HEK293 (cell line): Measurements from ENCODE around the gene ZACN.

Experiments used
- CTCF ChIA-PET: fragments of 350-600 bp; formaldehyde crosslinking; extraction: SDS; loops from one replicate; lab custom pipeline; 2021; ENCODE audit warnings: antibody characterized with exemption; lab: Yijun Ruan, JAX
- POLR2A ChIA-PET: fragments of 300-600 bp; formaldehyde crosslinking; extraction: SDS; loops from one replicate; lab custom pipeline; 2020; ENCODE audit warnings: antibody characterized with exemption, inconsistent platforms; lab: Yijun Ruan, JAX
- H3K27ac ChIP-seq: fragments of 200-500 bp; sonication (Bioruptor generic); 2 replicates; pipeline ENCODE4 v1.5.1; 2014; ENCODE audit warnings: low read depth, low read length, control low read depth, inconsistent platforms; ENCODE audit errors: extremely low read depth
- H3K36me3 ChIP-seq, 2 experiments: fragments of 200-500 bp in 1 of 2; sonication (Bioruptor generic) in 1 of 2; 1 replicate in 1 of 2; 2 replicates in 1 of 2; pipeline ENCODE4 v1.5.1; 2014 to 2017; ENCODE audit warnings: inconsistent platforms in 2 of 2, low read length in 2 of 2; ENCODE audit not compliant: control insufficient read depth in 2 of 2, insufficient read depth in 1 of 2
- H3K4me1 ChIP-seq: fragments of 200-500 bp; sonication (Bioruptor generic); 2 replicates; pipeline ENCODE4 v1.5.1; 2014; ENCODE audit warnings: mild to moderate bottlenecking, low read length, inconsistent platforms; ENCODE audit not compliant: control insufficient read depth, insufficient read depth
- H3K4me3 ChIP-seq: 2 replicates; pipeline ENCODE4 v1.5.1; 2011; ENCODE audit warnings: low read depth, mild to moderate bottlenecking, control low read depth, low read length, moderate library complexity
- H3K9me3 ChIP-seq: fragments of 200-500 bp; sonication (Bioruptor generic); 2 replicates; pipeline ENCODE4 v1.5.1; 2014; ENCODE audit warnings: low read depth, low read length, inconsistent platforms; ENCODE audit not compliant: control insufficient read depth, insufficient read depth
- ATF2 ChIP-seq: fragments of 450-650 bp; formaldehyde crosslinking; IDR thresholded peaks from 2 replicates; pipeline ENCODE4 v1.5.1; 2016; ENCODE audit warnings: missing biosample characterization, missing genetic modification characterization, low read depth
- EGR2 ChIP-seq: fragments of 450-650 bp; formaldehyde crosslinking; IDR thresholded peaks from 2 replicates; pipeline ENCODE4 v1.5.1; 2016; ENCODE audit warnings: low read depth, missing biosample characterization, missing genetic modification characterization
- GLIS2 ChIP-seq: fragments of 450-650 bp; formaldehyde crosslinking; IDR thresholded peaks from 2 replicates; pipeline ENCODE4 v1.5.1; 2016; ENCODE audit warnings: missing biosample characterization, missing genetic modification characterization
- KLF1 ChIP-seq: fragments of 450-650 bp; formaldehyde crosslinking; IDR thresholded peaks from 2 replicates; pipeline ENCODE4 v1.5.1; 2016; ENCODE audit warnings: missing biosample characterization, missing genetic modification characterization
- KLF9 ChIP-seq: fragments of 450-650 bp; formaldehyde crosslinking; IDR thresholded peaks from 2 replicates; pipeline ENCODE4 v1.5.1; 2016; ENCODE audit warnings: missing biosample characterization, missing genetic modification characterization, low read depth
- PATZ1 ChIP-seq: fragments of 450-650 bp; formaldehyde crosslinking; IDR thresholded peaks from 2 replicates; pipeline ENCODE4 v1.5.1; 2016; ENCODE audit warnings: missing biosample characterization, missing genetic modification characterization
- ZBTB17 ChIP-seq: fragments of 450-650 bp; formaldehyde crosslinking; IDR thresholded peaks from 2 replicates; pipeline ENCODE4 v1.5.1; 2016; ENCODE audit warnings: missing biosample characterization, missing genetic modification characterization
- ZBTB49 ChIP-seq: fragments of 450-650 bp; formaldehyde crosslinking; IDR thresholded peaks from 2 replicates; pipeline ENCODE4 v1.5.1; 2016; ENCODE audit warnings: missing biosample characterization, missing genetic modification characterization, low read depth
- ZBTB8A ChIP-seq: fragments of 450-650 bp; formaldehyde crosslinking; IDR thresholded peaks from 2 replicates; pipeline ENCODE4 v1.5.1; 2016; ENCODE audit warnings: missing biosample characterization, missing genetic modification characterization
- ZFHX2 ChIP-seq: fragments of 450-650 bp; formaldehyde crosslinking; conservative IDR thresholded peaks from 2 replicates; pipeline ENCODE4 v1.5.1; 2016; ENCODE audit warnings: missing biosample characterization, missing genetic modification characterization
- ZNF280D ChIP-seq: fragments of 450-650 bp; formaldehyde crosslinking; IDR thresholded peaks from 2 replicates; pipeline ENCODE4 v1.5.1; 2016; ENCODE audit warnings: missing biosample characterization, missing genetic modification characterization
- ZNF324 ChIP-seq: fragments of 450-650 bp; formaldehyde crosslinking; IDR thresholded peaks from 2 replicates; pipeline ENCODE4 v1.5.1; 2016; ENCODE audit warnings: missing biosample characterization, missing genetic modification characterization
- ZNF354C ChIP-seq: fragments of 450-650 bp; formaldehyde crosslinking; IDR thresholded peaks from 2 replicates; pipeline ENCODE4 v1.5.1; 2016; ENCODE audit warnings: missing biosample characterization, missing genetic modification characterization, low read depth, borderline replicate concordance
- ZNF558 ChIP-seq: fragments of 450-650 bp; formaldehyde crosslinking; IDR thresholded peaks from 2 replicates; pipeline ENCODE4 v1.5.1; 2016; ENCODE audit warnings: missing biosample characterization, missing genetic modification characterization
- ZNF670 ChIP-seq: fragments of 450-650 bp; formaldehyde crosslinking; IDR thresholded peaks from 2 replicates; pipeline ENCODE4 v1.5.1; 2016; ENCODE audit warnings: missing biosample characterization, missing genetic modification characterization, low read depth
- ZNF76 ChIP-seq: fragments of 450-650 bp; formaldehyde crosslinking; IDR thresholded peaks from 2 replicates; pipeline ENCODE4; 2016; ENCODE audit warnings: low read depth, missing biosample characterization, missing genetic modification characterization, borderline replicate concordance
- ZNF768 ChIP-seq: fragments of 450-650 bp; formaldehyde crosslinking; IDR thresholded peaks from 2 replicates; pipeline ENCODE4 v1.5.1; 2018; ENCODE audit warnings: missing biosample characterization, mild to moderate bottlenecking, missing genetic modification characterization
- ZNF837 ChIP-seq: fragments of 450-650 bp; formaldehyde crosslinking; IDR thresholded peaks from 2 replicates; pipeline ENCODE4 v1.5.1; 2016; ENCODE audit warnings: missing biosample characterization, missing genetic modification characterization
- ZSCAN18 ChIP-seq: fragments of 450-650 bp; formaldehyde crosslinking; IDR thresholded peaks from 2 replicates; pipeline ENCODE4 v1.5.1; 2016; ENCODE audit warnings: missing biosample characterization, missing genetic modification characterization
- TF ChIP-seq, protein P1 (sequence below): fragments of 450-650 bp; formaldehyde crosslinking; IDR thresholded peaks from 2 replicates; pipeline ENCODE4 v1.5.1; 2017; ENCODE audit warnings: missing biosample characterization, missing genetic modification characterization

ZACN gene

DNA sequence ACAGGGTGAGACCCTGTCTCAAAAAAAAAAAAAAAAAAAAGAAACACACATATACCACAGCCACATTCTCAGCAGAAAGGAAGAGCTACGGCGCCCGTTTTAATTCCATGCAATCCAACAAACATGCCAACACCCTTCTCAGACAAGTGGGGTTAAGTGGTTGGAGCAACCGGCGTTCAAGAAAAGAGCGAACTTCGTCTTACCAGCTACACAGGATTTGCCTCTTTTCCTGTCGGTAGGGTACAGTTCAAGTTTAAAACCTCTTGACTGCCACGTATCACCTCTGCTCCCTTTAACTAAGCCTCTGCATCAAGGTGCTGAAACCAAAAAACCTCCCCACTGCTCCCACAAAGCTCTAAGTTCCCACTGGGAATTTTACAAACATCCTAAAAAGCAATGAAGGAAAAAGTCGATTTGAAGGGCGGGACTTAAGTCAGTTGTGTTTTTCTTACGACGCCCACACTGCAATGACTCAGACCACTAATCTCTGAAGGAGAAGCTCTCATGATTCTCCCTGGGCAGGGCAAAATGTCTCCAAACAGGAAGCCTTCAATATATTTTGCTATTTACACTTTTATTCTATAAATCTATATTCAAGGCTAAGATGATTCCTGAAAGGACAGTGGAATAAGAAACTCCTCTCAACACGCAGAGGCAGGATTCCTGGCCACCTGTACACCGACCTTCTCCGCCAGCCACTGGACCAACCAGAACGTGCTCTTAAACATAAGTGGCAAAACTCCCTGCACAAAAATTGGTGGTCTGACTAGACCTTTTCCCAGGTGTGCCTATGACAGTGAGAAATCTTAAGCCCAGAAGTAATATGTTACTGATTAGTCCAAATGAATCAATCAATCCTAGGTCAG is 25.5 kb upstream of the ZACN start (continued):
- TF ChIP-seq ZFHX2 (peak; percentile 63), ZBTB17 (tag by site-specific recombination) (no peak), ZNF558 (tag by site-specific recombination) (no peak)

- peaks cover 5% of the 10 kb centered on the region for H3K4me1 ChIP-seq
- no peaks in the 10 kb centered on the region for H3K9me3 ChIP-seq
- no peak overlapping the region for H3K4me3 ChIP-seq
- peaks cover 68 to 93% of the 10 kb centered on the region in 2 experiments for H3K36me3 ChIP-seq
- H3K27ac ChIP-seq: no peak overlapping the region; the same call in 1 of the 2 replicates
- TF ChIP-seq ZNF76 (tag by site-specific recombination): no peak
- no peak for TF ChIP-seq ZBTB8A (tag by site-specific recombination)
- TF ChIP-seq EGR2: no peak
- 0 out of 2 replicates have a peak, but pooled peaks have one; percentile 37 for TF ChIP-seq KLF1 (tag by site-specific recombination)
- TF ChIP-seq PATZ1: no peak
- no peak for TF ChIP-seq KLF9 (tag by site-specific recombination)
- no peak for TF ChIP-seq ZNF768
- TF ChIP-seq ZNF280D (tag by site-specific recombination): no peak
- ChIA-PET CTCF (interaction anchor here (0.6 to 7.1 kb wide), 2 partner anchors 30 to 40 kb away, joined by 4 to 58 read pairs; no protein-coding TSS in a partner anchor), POLR2A (interaction anchor here (1.0 to 1.4 kb wide), 2 partner anchors 12 to 25 kb away, joined by 4 to 5 read pairs; no protein-coding TSS in a partner anchor)
These were observed 24.9 kb upstream of the ZACN start for GRCh38 chr17:76054112-76054476.

DNA sequence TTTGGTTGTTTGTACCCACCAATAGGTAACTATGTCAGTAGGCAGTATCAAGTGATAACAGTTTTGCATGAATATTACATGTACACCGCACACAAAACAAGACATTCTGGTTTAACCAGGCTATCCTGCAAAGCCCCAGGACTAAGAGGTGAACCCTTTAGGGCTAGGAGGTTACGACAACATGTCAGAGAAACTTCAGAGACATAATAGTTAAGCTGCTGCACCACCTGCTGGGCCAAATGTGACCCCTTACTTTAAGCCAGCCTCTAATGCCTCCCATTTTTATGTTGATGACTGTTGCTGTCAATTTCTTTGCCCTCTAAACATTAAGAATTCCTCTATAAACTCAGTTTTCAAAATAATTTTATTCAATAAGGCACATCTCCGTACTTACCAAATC is 22.1 kb upstream of the ZACN start:
- CTCF ChIA-PET: interaction anchor here (0.6 to 7.1 kb wide), 5 partner anchors 16 to 223 kb away, joined by 3 to 58 read pairs (median 3); no protein-coding TSS in a partner anchor
- POLR2A ChIA-PET: interaction anchor here (0.6 to 1.7 kb wide), 2 partner anchors 11 to 27 kb away, joined by 4 read pairs; no protein-coding TSS in a partner anchor
- peaks cover 76 to 90% of the 10 kb centered on the region in 2 experiments for H3K36me3 ChIP-seq
- no peak overlapping the region for H3K4me3 ChIP-seq
- H3K4me1 ChIP-seq: peaks cover 5% of the 10 kb centered on the region
- H3K9me3 ChIP-seq: no peaks in the 10 kb centered on the region
- H3K27ac ChIP-seq: no peak overlapping the region
- TF ChIP-seq ZNF354C (tag by site-specific recombination): no peak
- TF ChIP-seq, protein P1, sequence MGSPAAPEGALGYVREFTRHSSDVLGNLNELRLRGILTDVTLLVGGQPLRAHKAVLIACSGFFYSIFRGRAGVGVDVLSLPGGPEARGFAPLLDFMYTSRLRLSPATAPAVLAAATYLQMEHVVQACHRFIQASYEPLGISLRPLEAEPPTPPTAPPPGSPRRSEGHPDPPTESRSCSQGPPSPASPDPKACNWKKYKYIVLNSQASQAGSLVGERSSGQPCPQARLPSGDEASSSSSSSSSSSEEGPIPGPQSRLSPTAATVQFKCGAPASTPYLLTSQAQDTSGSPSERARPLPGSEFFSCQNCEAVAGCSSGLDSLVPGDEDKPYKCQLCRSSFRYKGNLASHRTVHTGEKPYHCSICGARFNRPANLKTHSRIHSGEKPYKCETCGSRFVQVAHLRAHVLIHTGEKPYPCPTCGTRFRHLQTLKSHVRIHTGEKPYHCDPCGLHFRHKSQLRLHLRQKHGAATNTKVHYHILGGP (tag by site-specific recombination): no peak
- TF ChIP-seq ZSCAN18 (tag by site-specific recombination): no peak
- no peak for TF ChIP-seq ZNF670 (tag by site-specific recombination)
- no peak for TF ChIP-seq ATF2 (tag by site-specific recombination)
- TF ChIP-seq ZNF324 (tag by site-specific recombination): no peak
- TF ChIP-seq ZNF837 (tag by site-specific recombination): no peak
- TF ChIP-seq GLIS2: no peak
- TF ChIP-seq ZBTB49 (tag by site-specific recombination): no peak
